ENCODE data around the gene CACNG8. TPM values are rescaled to one million over a fixed set of nuclear protein-coding genes. Genes with fewer than 3 reads are reported as not detected.

CACNG8 gene
- total RNA-seq, 1 experiment from 2014 or later = not detected

DNA sequence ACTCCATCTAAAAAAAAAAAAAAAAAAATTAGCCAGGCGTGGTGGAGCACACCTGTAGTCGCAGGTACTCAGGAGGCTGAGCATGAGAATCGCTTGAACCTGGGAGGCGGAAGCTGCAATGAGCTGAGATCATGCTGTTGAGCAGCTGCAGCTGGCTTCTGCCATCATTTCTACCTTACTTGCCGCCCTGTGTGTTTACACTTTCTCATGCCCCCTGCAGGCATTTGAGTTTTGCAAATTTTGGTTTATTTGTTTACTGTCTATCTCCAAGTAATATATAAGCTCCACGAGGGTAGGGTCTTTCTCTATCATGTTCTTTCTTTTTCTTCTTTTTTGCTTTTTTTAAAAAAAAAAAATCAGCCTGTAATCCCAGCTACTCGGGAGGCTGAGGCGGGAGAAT, 46.7 kb downstream of the CACNG8 start:
- no peak for DNase-seq
- H2AFZ ChIP-seq (ENCODE audit: low read length) = no peak overlapping the region
- no peaks in the 10 kb centered on the region for H3K79me2 ChIP-seq (ENCODE audit: low read length)
- H3K4me1 ChIP-seq (ENCODE audit: low read length) = no peaks in the 10 kb centered on the region
- H3K9ac ChIP-seq (ENCODE audit: low read length) = no peak overlapping the region
- H3K9me2 ChIP-seq (replicated peaks; ENCODE audit: insufficient read depth, low read length) = no peaks in the 10 kb centered on the region
- H3K4me2 ChIP-seq (ENCODE audit: low read depth, low read length, poor library complexity, severe bottlenecking) = no peak overlapping the region
- no peak overlapping the region for H3K4me3 ChIP-seq (ENCODE audit: low read length)
- no peaks in the 10 kb centered on the region for H4K20me1 ChIP-seq (ENCODE audit: insufficient read depth, low read depth, low read length)
- H3K27ac ChIP-seq (ENCODE audit: low read length) = no peak overlapping the region
- no peaks in the 10 kb centered on the region for H3K27me3 ChIP-seq (ENCODE audit: low read length)
- no peaks in the 10 kb centered on the region for H3K9me3 ChIP-seq (ENCODE audit: low read length)
- no peaks in the 10 kb centered on the region for H3K36me3 ChIP-seq (ENCODE audit: insufficient read depth, low read length)

DNA sequence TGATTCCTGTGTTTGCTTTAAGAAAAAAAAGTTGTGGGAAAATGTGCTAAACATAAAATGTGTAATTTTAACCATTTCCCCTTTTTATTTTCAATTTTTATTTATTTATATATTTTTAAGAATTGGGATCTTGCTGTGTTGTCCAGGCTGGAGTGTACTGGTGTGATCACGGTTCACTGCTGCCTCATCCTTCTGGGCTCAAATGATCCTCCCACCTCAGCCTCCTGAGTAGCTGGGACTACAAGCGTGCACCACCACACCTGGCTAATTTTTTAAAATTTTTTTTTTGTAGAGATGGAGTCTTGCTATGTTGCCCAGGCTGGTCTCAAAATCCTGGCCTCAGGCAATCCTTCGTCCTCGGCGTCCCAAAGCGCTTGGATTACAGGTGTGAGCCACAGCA, 47.7 kb downstream of the CACNG8 start:
- Histone ChIP-seq H3K4me3 (ENCODE audit: low read length) (no peak overlapping the region), H3K36me3 (ENCODE audit: insufficient read depth, low read length) (no peaks in the 10 kb centered on the region), H3K9ac (ENCODE audit: low read length) (no peak overlapping the region), H4K20me1 (ENCODE audit: insufficient read depth, low read depth, low read length) (no peaks in the 10 kb centered on the region), H3K4me2 (ENCODE audit: low read depth, low read length, poor library complexity, severe bottlenecking) (no peak overlapping the region), H3K4me1 (ENCODE audit: low read length) (no peaks in the 10 kb centered on the region), H3K9me2 (replicated peaks; ENCODE audit: insufficient read depth, low read length) (no peaks in the 10 kb centered on the region), H3K27me3 (ENCODE audit: low read length) (no peaks in the 10 kb centered on the region), H3K9me3 (ENCODE audit: low read length) (no peaks in the 10 kb centered on the region), H2AFZ (ENCODE audit: low read length) (no peak overlapping the region), H3K79me2 (ENCODE audit: low read length) (no peaks in the 10 kb centered on the region), H3K27ac (ENCODE audit: low read length) (no peak overlapping the region)
- no peak for DNase-seq

DNA sequence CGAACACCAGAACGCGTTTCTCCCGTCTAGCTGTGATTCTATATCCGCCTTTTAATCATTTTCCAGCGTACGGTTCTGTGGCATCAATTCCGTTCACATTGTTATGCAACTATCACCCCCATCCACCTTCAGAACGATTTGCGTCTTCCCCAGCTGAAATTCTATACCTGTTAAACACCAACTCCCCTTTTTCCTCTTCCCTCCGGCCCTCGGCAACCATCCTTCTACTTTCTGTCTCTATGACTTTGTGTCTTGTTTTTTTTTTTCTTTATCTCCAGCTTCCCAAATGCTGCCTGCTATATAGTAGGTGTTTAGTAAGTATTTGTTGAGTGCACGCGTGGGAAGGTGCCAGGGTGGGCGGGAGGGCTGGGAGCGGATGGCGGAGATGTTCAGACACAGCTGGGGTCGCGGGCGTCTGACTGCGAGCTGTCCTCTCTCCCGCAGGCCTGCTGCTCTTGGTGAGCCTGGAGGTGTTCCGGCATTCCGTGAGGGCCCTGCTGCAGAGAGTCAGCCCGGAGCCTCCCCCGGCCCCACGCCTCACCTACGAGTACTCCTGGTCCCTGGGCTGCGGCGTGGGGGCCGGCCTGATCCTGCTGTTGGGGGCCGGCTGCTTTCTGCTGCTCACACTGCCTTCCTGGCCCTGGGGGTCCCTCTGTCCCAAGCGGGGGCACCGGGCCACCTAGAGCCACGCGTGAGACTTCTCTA, 48.9 kb downstream of the CACNG8 start:
- Histone ChIP-seq H3K4me3 (ENCODE audit: low read length) (no peak overlapping the region), H3K27ac (ENCODE audit: low read length) (no peak overlapping the region), H3K79me2 (ENCODE audit: low read length) (no peaks in the 10 kb centered on the region), H3K27me3 (ENCODE audit: low read length) (no peaks in the 10 kb centered on the region), H3K9me2 (replicated peaks; ENCODE audit: insufficient read depth, low read length) (no peaks in the 10 kb centered on the region), H2AFZ (ENCODE audit: low read length) (no peak overlapping the region), H4K20me1 (ENCODE audit: insufficient read depth, low read depth, low read length) (no peaks in the 10 kb centered on the region), H3K4me1 (ENCODE audit: low read length) (no peaks in the 10 kb centered on the region), H3K9ac (ENCODE audit: low read length) (no peak overlapping the region), H3K36me3 (ENCODE audit: insufficient read depth, low read length) (no peaks in the 10 kb centered on the region), H3K9me3 (ENCODE audit: low read length) (no peaks in the 10 kb centered on the region), H3K4me2 (ENCODE audit: low read depth, low read length, poor library complexity, severe bottlenecking) (no peak overlapping the region)
- no peak for DNase-seq

DNA sequence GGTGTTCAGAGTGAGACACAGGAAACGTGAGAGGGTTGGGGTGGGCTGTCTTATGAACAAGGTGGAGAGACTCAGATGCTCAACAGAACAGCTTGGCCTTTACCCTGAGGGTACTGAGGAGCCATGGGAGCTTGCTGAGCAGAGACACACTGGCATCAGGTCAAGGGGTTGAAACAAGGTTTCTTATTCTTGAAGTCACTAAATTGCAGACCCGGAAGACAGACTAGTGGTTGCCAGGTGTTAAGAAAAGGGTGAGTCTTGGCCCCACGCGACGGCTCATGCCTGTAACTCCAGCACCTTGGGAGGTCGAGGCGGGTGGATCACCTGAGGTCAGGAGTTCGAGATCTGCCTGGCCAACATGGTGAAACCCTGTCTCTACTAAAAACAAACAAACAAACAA, 51.1 kb downstream of the CACNG8 start:
- Histone ChIP-seq H3K9me2 (replicated peaks; ENCODE audit: insufficient read depth, low read length) (no peaks in the 10 kb centered on the region), H3K4me1 (ENCODE audit: low read length) (no peaks in the 10 kb centered on the region), H3K36me3 (ENCODE audit: insufficient read depth, low read length) (no peaks in the 10 kb centered on the region), H3K79me2 (ENCODE audit: low read length) (no peaks in the 10 kb centered on the region), H3K9me3 (ENCODE audit: low read length) (no peaks in the 10 kb centered on the region), H3K9ac (ENCODE audit: low read length) (no peak overlapping the region), H3K27ac (ENCODE audit: low read length) (no peak overlapping the region), H3K4me3 (ENCODE audit: low read length) (no peak overlapping the region), H3K4me2 (ENCODE audit: low read depth, low read length, poor library complexity, severe bottlenecking) (no peak overlapping the region), H4K20me1 (ENCODE audit: insufficient read depth, low read depth, low read length) (no peaks in the 10 kb centered on the region), H2AFZ (ENCODE audit: low read length) (no peak overlapping the region), H3K27me3 (ENCODE audit: low read length) (no peaks in the 10 kb centered on the region)
- no peak for DNase-seq

DNA sequence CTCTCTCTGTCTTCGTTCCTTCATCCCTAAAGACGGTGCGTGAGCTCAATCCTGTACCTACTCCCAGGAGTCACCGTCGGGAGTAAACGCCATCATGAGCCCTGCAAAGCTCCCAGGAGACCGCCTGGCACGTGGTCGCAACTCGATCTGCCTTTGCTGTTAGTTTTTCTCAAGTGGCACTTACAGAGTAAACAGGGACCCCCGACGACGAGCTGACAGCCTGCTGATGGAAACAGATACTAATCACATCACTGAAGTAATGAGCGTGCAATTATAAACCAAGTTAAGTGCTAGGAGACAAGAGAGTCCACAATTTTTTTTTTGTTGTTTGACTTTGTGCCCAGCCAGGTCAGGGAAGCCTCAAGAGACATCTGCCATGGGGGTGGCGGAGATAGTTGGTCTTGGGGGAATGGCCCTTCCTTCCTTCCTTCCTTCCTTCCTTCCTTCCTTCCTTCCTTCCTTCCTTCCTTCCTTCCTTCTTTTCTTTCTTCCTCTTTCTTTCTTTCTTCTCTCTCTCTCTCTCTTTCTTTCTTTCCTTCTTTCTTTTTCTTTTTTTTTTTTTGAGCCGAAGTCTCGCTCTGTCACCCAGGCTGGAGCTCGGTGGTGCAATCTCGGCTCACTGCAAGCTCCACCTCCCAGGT, 52.3 kb downstream of the CACNG8 start:
- no peak for DNase-seq
- H3K9me3 ChIP-seq (ENCODE audit: low read length) = no peaks in the 10 kb centered on the region
- H3K4me1 ChIP-seq (ENCODE audit: low read length) = no peaks in the 10 kb centered on the region
- no peaks in the 10 kb centered on the region for H4K20me1 ChIP-seq (ENCODE audit: insufficient read depth, low read depth, low read length)
- no peaks in the 10 kb centered on the region for H3K9me2 ChIP-seq (replicated peaks; ENCODE audit: insufficient read depth, low read length)
- H3K27ac ChIP-seq (ENCODE audit: low read length) = no peak overlapping the region
- no peak overlapping the region for H3K9ac ChIP-seq (ENCODE audit: low read length)
- no peaks in the 10 kb centered on the region for H3K36me3 ChIP-seq (ENCODE audit: insufficient read depth, low read length)
- no peak overlapping the region for H3K4me3 ChIP-seq (ENCODE audit: low read length)
- H3K4me2 ChIP-seq (ENCODE audit: low read depth, low read length, poor library complexity, severe bottlenecking) = no peak overlapping the region
- no peak overlapping the region for H2AFZ ChIP-seq (ENCODE audit: low read length)
- no peaks in the 10 kb centered on the region for H3K79me2 ChIP-seq (ENCODE audit: low read length)
- H3K27me3 ChIP-seq (ENCODE audit: low read length) = no peaks in the 10 kb centered on the region

DNA sequence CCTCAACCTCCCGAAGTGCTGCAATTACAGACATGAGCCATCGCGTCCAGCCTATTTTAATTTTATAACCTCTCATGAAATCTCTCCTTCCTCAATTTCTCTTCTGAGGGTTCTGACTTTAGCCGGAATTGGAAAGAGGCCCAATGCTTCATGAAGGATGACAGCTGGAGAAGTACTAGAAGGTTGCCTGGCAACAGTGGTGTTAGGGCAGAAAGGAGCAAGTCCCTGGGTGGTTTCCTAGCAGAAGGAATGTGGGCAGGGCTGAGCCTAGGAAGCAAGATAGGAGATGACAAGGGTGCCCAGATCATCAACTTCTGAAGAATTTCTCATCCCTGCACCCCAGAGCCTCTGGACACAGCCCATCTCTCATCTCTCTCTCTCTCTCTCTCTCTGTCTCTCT, 54.5 kb downstream of the CACNG8 start:
- Histone ChIP-seq H2AFZ (ENCODE audit: low read length) (no peak overlapping the region), H3K4me2 (ENCODE audit: low read depth, low read length, poor library complexity, severe bottlenecking) (no peak overlapping the region), H3K4me3 (ENCODE audit: low read length) (no peak overlapping the region), H3K9me3 (ENCODE audit: low read length) (no peaks in the 10 kb centered on the region), H3K9me2 (replicated peaks; ENCODE audit: insufficient read depth, low read length) (no peaks in the 10 kb centered on the region), H3K27ac (ENCODE audit: low read length) (no peak overlapping the region), H3K79me2 (ENCODE audit: low read length) (no peaks in the 10 kb centered on the region), H3K9ac (ENCODE audit: low read length) (no peak overlapping the region), H3K36me3 (ENCODE audit: insufficient read depth, low read length) (no peaks in the 10 kb centered on the region), H3K4me1 (ENCODE audit: low read length) (no peaks in the 10 kb centered on the region), H3K27me3 (ENCODE audit: low read length) (no peaks in the 10 kb centered on the region), H4K20me1 (ENCODE audit: insufficient read depth, low read depth, low read length) (no peaks in the 10 kb centered on the region)
- no peak for DNase-seq

DNA sequence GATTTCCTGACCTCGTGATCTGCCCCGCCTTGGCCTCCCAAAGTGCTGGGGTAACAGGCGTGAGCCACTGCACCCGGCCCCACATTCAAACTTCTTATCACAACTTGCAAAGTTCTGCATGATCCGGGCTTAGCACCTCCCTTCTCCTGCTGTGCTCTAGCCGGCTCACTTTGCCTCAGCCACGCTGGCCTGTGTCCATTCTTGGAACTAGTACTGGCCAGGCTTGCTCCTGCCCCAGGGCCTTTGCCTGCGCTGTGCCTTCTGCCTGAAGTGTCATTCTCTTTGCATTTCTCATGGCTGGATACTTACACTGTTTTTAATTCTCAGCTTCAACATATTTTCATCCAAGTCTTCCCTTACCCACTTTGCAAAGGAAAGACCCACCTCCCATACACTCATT, 58.6 kb downstream of the CACNG8 start:
- H3K9me3 ChIP-seq (ENCODE audit: low read length) = no peaks in the 10 kb centered on the region
- no peaks in the 10 kb centered on the region for H3K79me2 ChIP-seq (ENCODE audit: low read length)
- H3K4me3 ChIP-seq (ENCODE audit: low read length) = no peak overlapping the region
- H2AFZ ChIP-seq (ENCODE audit: low read length) = no peak overlapping the region
- H3K4me1 ChIP-seq (ENCODE audit: low read length) = no peaks in the 10 kb centered on the region
- no peaks in the 10 kb centered on the region for H4K20me1 ChIP-seq (ENCODE audit: insufficient read depth, low read depth, low read length)
- no peaks in the 10 kb centered on the region for H3K9me2 ChIP-seq (replicated peaks; ENCODE audit: insufficient read depth, low read length)
- H3K36me3 ChIP-seq (ENCODE audit: insufficient read depth, low read length) = no peaks in the 10 kb centered on the region
- no peak for DNase-seq
- H3K27me3 ChIP-seq (ENCODE audit: low read length) = no peaks in the 10 kb centered on the region
- no peak overlapping the region for H3K27ac ChIP-seq (ENCODE audit: low read length)
- no peak overlapping the region for H3K4me2 ChIP-seq (ENCODE audit: low read depth, low read length, poor library complexity, severe bottlenecking)
- no peak overlapping the region for H3K9ac ChIP-seq (ENCODE audit: low read length)

DNA sequence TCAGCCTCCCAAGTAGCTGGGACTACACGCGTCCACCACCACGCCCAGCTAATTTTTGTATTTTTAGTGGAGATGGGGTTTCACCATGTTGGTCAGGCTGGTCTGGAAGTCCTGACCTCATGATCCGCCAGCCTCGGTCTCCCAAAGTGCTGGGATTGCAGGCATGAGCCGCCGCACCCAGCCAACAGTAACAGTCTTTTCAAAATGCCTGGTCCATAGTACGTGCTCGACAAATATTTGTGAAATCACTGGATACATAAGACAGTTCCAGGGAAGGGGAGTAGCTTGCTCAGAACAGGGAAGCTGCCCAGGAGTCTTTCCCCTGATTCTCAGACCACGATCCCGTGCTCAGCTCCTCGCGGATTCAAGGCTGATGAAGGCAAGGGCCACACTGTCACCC, 59.2 kb downstream of the CACNG8 start:
- no peaks in the 10 kb centered on the region for H3K9me2 ChIP-seq (replicated peaks; ENCODE audit: insufficient read depth, low read length)
- H3K79me2 ChIP-seq (ENCODE audit: low read length) = no peaks in the 10 kb centered on the region
- H3K9me3 ChIP-seq (ENCODE audit: low read length) = no peaks in the 10 kb centered on the region
- no peak overlapping the region for H2AFZ ChIP-seq (ENCODE audit: low read length)
- H4K20me1 ChIP-seq (ENCODE audit: insufficient read depth, low read depth, low read length) = no peaks in the 10 kb centered on the region
- H3K4me2 ChIP-seq (ENCODE audit: low read depth, low read length, poor library complexity, severe bottlenecking) = no peak overlapping the region
- H3K9ac ChIP-seq (ENCODE audit: low read length) = no peak overlapping the region
- H3K27me3 ChIP-seq (ENCODE audit: low read length) = no peaks in the 10 kb centered on the region
- no peaks in the 10 kb centered on the region for H3K4me1 ChIP-seq (ENCODE audit: low read length)
- no peak overlapping the region for H3K27ac ChIP-seq (ENCODE audit: low read length)
- no peak for DNase-seq
- no peaks in the 10 kb centered on the region for H3K36me3 ChIP-seq (ENCODE audit: insufficient read depth, low read length)
- H3K4me3 ChIP-seq (ENCODE audit: low read length) = no peak overlapping the region
